Thyroid gland (tissue), 4 donors: ENCODE results near the gene BRSK2. TPM values are rescaled to one million over a fixed set of nuclear protein-coding genes. Genes with fewer than 3 reads are reported as not detected.
"Not testable (repeated sequence)": the region's sequence is repeated elsewhere in the genome, so short reads cannot be mapped to it uniquely, and the experiment has no call there.

Experiments
- DNase-seq, 2 donors: peaks; one replicate each; pipeline ENCODE4 v3.0.0-alpha.2; 2019
- H3K27ac ChIP-seq, 3 donors: fragments of 200-600 bp; sonication (generic); 1 replicate in 2 of 3; 2 replicates in 1 of 3; pipeline ENCODE4 v1.5.1; 2016 to 2019; ENCODE audit warnings: mild to moderate bottlenecking in 1 of 3, moderate library complexity in 1 of 3
- H3K27me3 ChIP-seq: fragments of 200-600 bp; sonication (generic); one replicate; pipeline ENCODE4 v1.5.1; 2019
- H3K36me3 ChIP-seq, 2 donors: fragments of 200-600 bp; sonication (generic); one replicate each; pipeline ENCODE4 v1.5.1; 2016 to 2019
- H3K4me1 ChIP-seq, 2 donors: fragments of 200-600 bp; sonication (generic); one replicate each; pipeline ENCODE4 v1.5.1; 2017 to 2019
- H3K4me3 ChIP-seq, 3 donors: fragments of 200-600 bp; sonication (generic); replicated peaks in 1 of 3; 1 replicate in 2 of 3; 2 replicates in 1 of 3; pipeline ENCODE4 v1.5.1; 2016; ENCODE audit warnings: mild to moderate bottlenecking in 1 of 3
- H3K9me3 ChIP-seq: fragments of 200-600 bp; sonication (generic); one replicate; pipeline ENCODE4 v1.5.1; 2017
- CTCF ChIP-seq, 6 experiments: fragments of 200-600 bp in 3 of 6; fragments of 450-650 bp in 3 of 6; sonication (generic) in 3 of 6; IDR thresholded peaks; one replicate each; pipeline ENCODE4 v1.5.1; 2016 to 2019; ENCODE audit warnings: antibody characterized with exemption in 6 of 6, mild to moderate bottlenecking in 2 of 6, inconsistent platforms in 1 of 6, moderate library complexity in 1 of 6
- POLR2A ChIP-seq, 2 donors: fragments of 450-650 bp; IDR thresholded peaks; one replicate each; pipeline ENCODE4 v1.6.1; 2017; ENCODE audit warnings: antibody characterized with exemption in 2 of 2, mild to moderate bottlenecking in 2 of 2, moderate library complexity in 1 of 2
- whole genome bisulfite sequencing, 2 donors: methylation state at CpG; one replicate each; pipeline ENCODE4 v1.1.5; 2017; 5-methylcytosine and 5-hydroxymethylcytosine counted together
- intact Hi-C: fragments of 100-400 bp; cut with DNase I; formaldehyde crosslinking; loops from one replicate; pipeline ENCODE4 v1.15.1; 2023
- total RNA-seq, 4 donors: library from RNA; depleted of rRNA; stranded (reverse); fragments of >200 nt; gene quantifications; one replicate each; pipeline ENCODE4 v1.2.3, GENCODE V29; 2016

The BRSK2 gene
- total RNA-seq, 4 donors from 2014 or later: 0.34 to 2.2 (median 0.81) TPM

DNA sequence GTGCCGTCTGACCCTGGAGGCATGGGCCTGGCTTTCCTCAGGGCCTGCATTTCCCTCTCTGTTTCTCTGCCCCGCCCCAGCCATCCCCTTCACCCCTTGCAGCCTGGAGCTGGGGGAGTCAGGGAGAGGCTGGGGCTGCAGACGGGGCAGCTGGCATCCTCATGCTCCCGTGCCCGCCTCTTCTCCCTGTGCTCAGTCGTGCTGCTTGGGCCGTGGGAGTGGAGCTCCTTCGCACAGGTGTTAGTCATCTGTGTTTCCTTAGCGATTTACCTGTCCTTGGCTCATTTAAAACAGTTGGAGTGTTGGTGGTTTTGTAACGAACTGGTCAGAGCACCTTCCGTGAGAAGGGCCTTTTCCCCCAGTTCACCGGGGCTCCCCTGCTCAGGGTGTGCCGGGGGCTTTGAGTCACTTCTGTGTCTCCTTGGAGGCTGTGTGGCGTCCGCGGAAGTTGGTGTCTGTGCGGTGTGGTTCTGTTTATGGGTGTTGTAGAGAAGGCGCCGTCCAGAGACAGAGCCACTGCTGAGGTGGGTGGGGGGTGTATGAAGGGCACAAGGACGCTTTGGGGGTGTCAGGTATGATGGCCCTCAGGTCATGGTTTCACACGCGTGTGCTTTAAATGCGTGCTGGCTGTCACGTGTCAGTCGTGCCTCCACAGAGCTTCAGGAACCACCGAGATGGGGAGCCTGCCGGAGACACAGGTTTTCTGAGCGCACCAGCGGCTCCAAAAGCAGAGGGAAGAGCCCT lies 19.5 kb downstream of the BRSK2 start:
- TF ChIP-seq POLR2A (IDR thresholded peaks at IDR 0.05): no peak
- TF ChIP-seq CTCF (IDR thresholded peaks at IDR 0.05): no peak
- no peaks in the 10 kb centered on the region for H3K9me3 ChIP-seq
- no peaks in the 10 kb centered on the region for H3K27me3 ChIP-seq
- 72 to 74% methylated on average over 28 to 29 of the region's 29 CpGs for WGBS, 2 donors
- H3K4me1 ChIP-seq: no peaks in the 10 kb centered on the region
- H3K27ac ChIP-seq: no peak overlapping the region
- no peak for DNase-seq
- no peaks in the 10 kb centered on the region for H3K36me3 ChIP-seq
- no peak overlapping the region for H3K4me3 ChIP-seq
- intact Hi-C loops: no loop called here

- intact Hi-C loops, H3K27me3 ChIP-seq, DNase-seq: not testable (repeated sequence)
These were observed 20.1 kb downstream of the BRSK2 start for GRCh38 chr11:1409852-1410125.

DNA sequence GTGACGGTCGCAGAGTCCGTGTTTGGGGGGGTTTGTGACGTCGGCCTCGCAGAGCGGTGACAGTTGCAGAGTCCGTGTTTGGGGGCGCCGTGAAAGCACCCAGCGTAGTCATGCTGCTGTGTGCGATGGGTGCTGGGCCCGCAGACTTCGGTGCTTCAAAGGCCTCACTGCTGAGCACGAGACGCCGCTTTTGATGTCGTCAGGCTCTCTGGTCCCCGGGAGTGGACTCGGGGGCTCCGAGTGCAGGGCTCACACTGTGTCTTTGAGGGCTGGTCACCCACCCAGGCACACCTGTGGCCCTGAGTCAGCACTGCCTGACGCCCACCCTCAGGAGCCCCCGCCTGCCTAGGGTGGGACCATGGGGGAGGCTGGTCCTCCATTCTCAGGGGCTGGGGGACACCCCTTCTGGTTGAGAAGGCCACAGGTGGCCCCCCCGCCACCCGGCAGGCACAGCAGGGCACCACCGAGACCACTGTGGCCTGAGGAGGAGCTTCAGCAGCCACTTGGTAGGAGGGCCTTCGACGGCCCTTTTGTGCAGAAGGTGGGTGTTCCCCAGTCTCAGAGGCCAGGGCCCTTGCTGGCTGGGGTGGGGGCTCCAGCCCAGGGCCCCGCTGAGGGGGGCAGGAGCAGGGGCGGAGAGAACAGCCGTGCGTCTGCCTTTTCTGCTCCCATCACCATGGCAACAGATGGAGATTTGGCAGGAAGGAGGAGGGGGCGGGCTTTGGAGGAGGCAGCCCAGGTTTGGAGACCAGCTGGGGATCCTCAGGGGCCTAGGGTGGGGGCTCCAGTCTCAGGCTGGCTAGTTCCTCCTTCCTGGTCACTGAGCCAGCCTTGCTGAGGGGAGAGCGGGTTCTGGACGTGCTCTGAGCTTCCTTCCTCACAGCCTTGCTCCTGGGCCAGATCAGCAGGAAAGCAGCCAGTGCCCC lies 20.9 kb downstream of the BRSK2 start:
- no peaks in the 10 kb centered on the region for H3K9me3 ChIP-seq
- H3K36me3 ChIP-seq: no peaks in the 10 kb centered on the region
- DNase-seq: no peak
- H3K4me3 ChIP-seq: no peak overlapping the region
- TF ChIP-seq POLR2A (IDR thresholded peaks at IDR 0.05): no peak
- no peak for TF ChIP-seq CTCF (IDR thresholded peaks at IDR 0.05)
- intact Hi-C loops: no loop called here
- H3K27me3 ChIP-seq: no peaks in the 10 kb centered on the region
- no peak overlapping the region for H3K27ac ChIP-seq
- 38 to 74% methylated on average over 11 to 27 of the region's 35 CpGs for WGBS, 2 donors
- no peaks in the 10 kb centered on the region for H3K4me1 ChIP-seq

More at GRCh38 chr11:1409852-1410125, 20.1 kb downstream of the BRSK2 start:
- H3K36me3 ChIP-seq, H3K4me3 ChIP-seq, H3K9me3 ChIP-seq, H3K4me1 ChIP-seq, H3K27ac ChIP-seq: not testable (repeated sequence)
- 78 to 89% methylated on average over 14 to 16 of the region's 29 CpGs for WGBS, 2 donors

DNA sequence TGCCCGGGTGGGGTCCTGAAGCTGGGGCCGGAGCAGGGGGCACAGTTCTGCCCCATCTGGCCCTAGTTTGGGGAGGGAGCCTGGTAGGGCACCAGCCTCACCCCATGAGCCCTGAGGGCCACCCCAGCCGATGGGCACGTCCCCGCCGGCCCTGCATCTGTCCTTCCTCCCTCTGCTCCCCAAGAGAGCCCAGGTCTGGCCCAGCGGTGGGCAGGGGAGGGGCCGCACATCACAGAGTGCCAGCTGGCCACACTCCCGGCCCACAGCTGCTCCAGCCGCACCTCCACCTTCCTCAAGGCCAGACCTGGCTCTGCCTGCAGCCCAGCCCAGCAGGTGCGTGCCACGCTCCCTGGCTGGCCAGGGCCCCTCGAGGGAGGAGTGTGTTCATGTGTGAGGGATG lies 21.6 kb downstream of the BRSK2 start:
- Histone ChIP-seq H3K27me3 (no peaks in the 10 kb centered on the region), H3K4me3 (no peak overlapping the region), H3K4me1 (no peaks in the 10 kb centered on the region), H3K36me3 (no peaks in the 10 kb centered on the region), H3K9me3 (no peaks in the 10 kb centered on the region), H3K27ac (no peak overlapping the region)
- no peak for DNase-seq
- WGBS, 2 donors: 40 to 70% methylated on average over 1 to 2 of the region's 13 CpGs
- TF ChIP-seq CTCF (IDR thresholded peaks at IDR 0.05) (no peak), POLR2A (IDR thresholded peaks at IDR 0.05) (no peak)
- intact Hi-C loops: no loop called here

DNA sequence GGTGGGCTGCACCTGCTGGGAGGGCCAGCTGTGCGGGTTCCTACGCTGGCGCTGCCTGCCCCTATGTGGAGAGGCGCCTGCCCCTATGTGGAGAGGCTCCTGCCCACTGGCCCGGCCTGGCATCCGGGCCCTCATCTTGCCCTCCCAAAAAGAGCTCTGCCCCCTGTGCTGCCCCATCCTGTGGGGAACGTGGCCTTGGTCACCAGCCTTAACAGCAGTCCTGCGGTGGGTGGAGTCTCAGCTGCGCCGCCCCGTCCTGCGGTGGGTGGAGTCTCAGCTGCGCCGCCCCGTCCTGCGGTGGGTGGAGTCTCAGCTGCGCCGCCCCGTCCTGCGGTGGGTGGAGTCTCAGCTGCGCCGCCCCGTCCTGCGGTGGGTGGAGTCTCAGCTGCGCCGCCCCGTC lies 22.0 kb downstream of the BRSK2 start:
- H3K27me3 ChIP-seq, H3K27ac ChIP-seq, H3K4me3 ChIP-seq, H3K4me1 ChIP-seq, H3K36me3 ChIP-seq, DNase-seq, intact Hi-C loops, H3K9me3 ChIP-seq: not testable (repeated sequence)
- no CpG with 5 or more reads among the region's 27 CpGs for WGBS, 2 donors
